HEK293 (cell line): ENCODE measurements around the gene TXNDC11.

Experiments used
- CTCF ChIA-PET: fragments of 350-600 bp; formaldehyde crosslinking; extraction: SDS; loops from one replicate; lab custom pipeline; 2021; ENCODE audit warnings: antibody characterized with exemption; lab: Yijun Ruan, JAX
- POLR2A ChIA-PET: fragments of 300-600 bp; formaldehyde crosslinking; extraction: SDS; loops from one replicate; lab custom pipeline; 2020; ENCODE audit warnings: antibody characterized with exemption, inconsistent platforms; lab: Yijun Ruan, JAX
- H3K27ac ChIP-seq: fragments of 200-500 bp; sonication (Bioruptor generic); 2 replicates; pipeline ENCODE4 v1.5.1; 2014; ENCODE audit warnings: low read depth, low read length, control low read depth, inconsistent platforms; ENCODE audit errors: extremely low read depth
- H3K36me3 ChIP-seq, 2 experiments: fragments of 200-500 bp in 1 of 2; sonication (Bioruptor generic) in 1 of 2; 1 replicate in 1 of 2; 2 replicates in 1 of 2; pipeline ENCODE4 v1.5.1; 2014 to 2017; ENCODE audit warnings: inconsistent platforms in 2 of 2, low read length in 2 of 2; ENCODE audit not compliant: control insufficient read depth in 2 of 2, insufficient read depth in 1 of 2
- H3K4me1 ChIP-seq: fragments of 200-500 bp; sonication (Bioruptor generic); 2 replicates; pipeline ENCODE4 v1.5.1; 2014; ENCODE audit warnings: mild to moderate bottlenecking, low read length, inconsistent platforms; ENCODE audit not compliant: control insufficient read depth, insufficient read depth
- H3K4me3 ChIP-seq: 2 replicates; pipeline ENCODE4 v1.5.1; 2011; ENCODE audit warnings: low read depth, mild to moderate bottlenecking, control low read depth, low read length, moderate library complexity
- H3K9me3 ChIP-seq: fragments of 200-500 bp; sonication (Bioruptor generic); 2 replicates; pipeline ENCODE4 v1.5.1; 2014; ENCODE audit warnings: low read depth, low read length, inconsistent platforms; ENCODE audit not compliant: control insufficient read depth, insufficient read depth
- AEBP2 ChIP-seq: fragments of 450-650 bp; formaldehyde crosslinking; IDR thresholded peaks from 2 replicates; pipeline ENCODE4 v1.5.1; 2016; ENCODE audit warnings: missing biosample characterization, missing genetic modification characterization, borderline replicate concordance
- CTCF ChIP-seq: fragments of 450-650 bp; formaldehyde crosslinking; IDR thresholded peaks from 2 replicates; pipeline ENCODE4 v1.5.1; 2016; ENCODE audit warnings: missing biosample characterization, missing genetic modification characterization
- MEIS1 ChIP-seq: sonication (generic); formaldehyde crosslinking; IDR thresholded peaks from 2 replicates; pipeline ENCODE4 v1.8.1; 2022; ENCODE audit warnings: missing genetic modification reagents, mild to moderate bottlenecking, borderline replicate concordance
- OSR2 ChIP-seq: fragments of 450-650 bp; formaldehyde crosslinking; IDR thresholded peaks from 2 replicates; pipeline ENCODE4 v1.5.1; 2016; ENCODE audit warnings: missing biosample characterization, missing genetic modification characterization
- REST ChIP-seq: fragments of 450-650 bp; formaldehyde crosslinking; IDR thresholded peaks from 2 replicates; pipeline ENCODE4 v1.5.1; 2016; ENCODE audit warnings: missing biosample characterization, missing genetic modification characterization
- SCRT1 ChIP-seq: fragments of 450-650 bp; formaldehyde crosslinking; IDR thresholded peaks from 2 replicates; pipeline ENCODE4 v1.5.1; 2016; ENCODE audit warnings: missing biosample characterization, missing genetic modification characterization, borderline replicate concordance
- SETDB1 ChIP-seq: IDR thresholded peaks from one replicate; pipeline ENCODE4 v1.6.1; 2017; ENCODE audit warnings: mild to moderate bottlenecking, low read length, moderate library complexity, mixed read lengths; ENCODE audit not compliant: insufficient read length
- SP7 ChIP-seq: fragments of 450-650 bp; formaldehyde crosslinking; IDR thresholded peaks from 2 replicates; pipeline ENCODE4 v1.5.1; 2016; ENCODE audit warnings: missing biosample characterization, missing genetic modification characterization
- ZNF175 ChIP-seq: fragments of 450-650 bp; formaldehyde crosslinking; IDR thresholded peaks from 2 replicates; pipeline ENCODE4 v1.5.1; 2016; ENCODE audit warnings: missing biosample characterization, missing genetic modification characterization
- ZNF26 ChIP-seq: fragments of 450-650 bp; formaldehyde crosslinking; IDR thresholded peaks from 2 replicates; pipeline ENCODE4 v1.5.1; 2016; ENCODE audit warnings: missing biosample characterization, missing genetic modification characterization
- ZNF341 ChIP-seq: fragments of 450-650 bp; formaldehyde crosslinking; IDR thresholded peaks from 2 replicates; pipeline ENCODE4; 2016; ENCODE audit warnings: low read depth, missing biosample characterization, missing genetic modification characterization
- ZNF362 ChIP-seq: fragments of 450-650 bp; formaldehyde crosslinking; IDR thresholded peaks from 2 replicates; pipeline ENCODE4 v1.5.1; 2016; ENCODE audit warnings: missing biosample characterization, missing genetic modification characterization
- ZNF366 ChIP-seq: fragments of 450-650 bp; formaldehyde crosslinking; conservative IDR thresholded peaks from 2 replicates; pipeline ENCODE4 v1.5.1; 2016; ENCODE audit warnings: missing biosample characterization, missing genetic modification characterization
- ZNF518A ChIP-seq: fragments of 450-650 bp; formaldehyde crosslinking; conservative IDR thresholded peaks from 2 replicates; pipeline ENCODE4 v1.5.1; 2016; ENCODE audit warnings: low read depth, missing biosample characterization, missing genetic modification characterization
- ZNF521 ChIP-seq: fragments of 450-650 bp; formaldehyde crosslinking; IDR thresholded peaks from 2 replicates; pipeline ENCODE4 v1.5.1; 2017; ENCODE audit warnings: missing biosample characterization, mild to moderate bottlenecking, missing genetic modification characterization
- ZNF549 ChIP-seq: fragments of 450-650 bp; IDR thresholded peaks from 2 replicates; pipeline ENCODE4 v1.5.1; 2018; ENCODE audit warnings: missing biosample characterization, missing genetic modification characterization, mild to moderate bottlenecking, inconsistent platforms, moderate library complexity
- ZNF560 ChIP-seq: fragments of 450-650 bp; formaldehyde crosslinking; IDR thresholded peaks from 2 replicates; pipeline ENCODE4 v1.5.1; 2017; ENCODE audit warnings: missing biosample characterization, missing genetic modification characterization, borderline replicate concordance
- ZNF623 ChIP-seq: fragments of 450-650 bp; formaldehyde crosslinking; IDR thresholded peaks from 2 replicates; pipeline ENCODE4 v1.5.1; 2016; ENCODE audit warnings: missing biosample characterization, missing genetic modification characterization
- ZNF704 ChIP-seq: fragments of 450-650 bp; formaldehyde crosslinking; IDR thresholded peaks from 2 replicates; pipeline ENCODE4 v1.5.1; 2016; ENCODE audit warnings: missing biosample characterization, missing genetic modification characterization

The TXNDC11 gene

GRCh38 chr16:11791144-11791828 is 48.6 kb upstream of the TXNDC11 start (continued):
- TF ChIP-seq AEBP2 (tag by site-specific recombination) (no peak), ZNF521 (tag by site-specific recombination) (no peak), ZNF175 (tag by site-specific recombination) (no peak), ZNF549 (tag by site-specific recombination) (no peak), ZNF26 (tag by site-specific recombination) (no peak), ZNF362 (tag by site-specific recombination) (no peak)
- TF ChIP-seq, all 188 proteins: peak for 0

GRCh38 chr16:11788914-11789313 is 46.3 kb upstream of the TXNDC11 start:
- Histone ChIP-seq H3K4me3 (no peak overlapping the region), H3K36me3 (peaks cover 3 to 7% of the 10 kb centered on the region in 2 experiments; a peak in 2 of 3 replicates), H3K27ac (no peak overlapping the region), H3K4me1 (peaks cover 17% of the 10 kb centered on the region), H3K9me3 (no peaks in the 10 kb centered on the region)
- POLR2A ChIA-PET, result no interaction called here
- CTCF ChIA-PET, result no interaction called here
- TF ChIP-seq SETDB1 (no peak), ZNF341 (tag by site-specific recombination) (no peak), ZNF518A (no peak), ZNF623 (tag by site-specific recombination) (no peak), SCRT1 (tag by site-specific recombination) (no peak), ZNF366 (tag by site-specific recombination) (no peak), SP7 (tag by site-specific recombination) (no peak), ZNF704 (tag by site-specific recombination) (no peak), ZNF560 (tag by site-specific recombination) (no peak), MEIS1 (CRISPR knock-in tag) (no peak), CTCF (tag by site-specific recombination) (no peak), REST (tag by site-specific recombination) (no peak), OSR2 (tag by site-specific recombination) (no peak)
